Measurements from ENCODE around the gene ASPSCR1. TPM values are rescaled to one million over a fixed set of nuclear protein-coding genes. Genes with fewer than 3 reads are reported as not detected.
A peak's percentile ranks its signal among the peaks of the same experiment; 100 is the strongest.

Gene ASPSCR1
- total and polyA plus RNA-seq, 2 of the 13 experiments (the other 11 are each of a cell fraction or from before 2014, with no cell fraction given): 274 to 314 TPM

GRCh38 chr17:82058230-82058854 is 80.9 kb downstream of the ASPSCR1 start:
- intact Hi-C loops (cut with micrococcal nuclease; ENCODE audit: unreplicated experiment): no loop called here
- no peak for ATAC-seq
- TF ChIP-seq RXRB (CRISPR knock-in tag; IDR thresholded peaks at IDR 0.05; ENCODE audit: borderline replicate concordance): no peak
- no peak for TF ChIP-seq SETDB1 (CRISPR knock-in tag; IDR thresholded peaks at IDR 0.05; ENCODE audit: borderline replicate concordance)
- TF ChIP-seq SIX1 (CRISPR knock-in tag; IDR thresholded peaks at IDR 0.05; ENCODE audit: borderline replicate concordance): no peak
- TF ChIP-seq SNAPC5 (CRISPR knock-in tag; IDR thresholded peaks at IDR 0.05; ENCODE audit: borderline replicate concordance): no peak
- TF ChIP-seq HIC2 (CRISPR knock-in tag; IDR thresholded peaks at IDR 0.05; ENCODE audit: low read depth): 0 out of 2 replicates have a peak, but pooled peaks have one; percentile 35
- peak; percentile 80 for TF ChIP-seq HNRNPL (IDR thresholded peaks at IDR 0.05; ENCODE audit: low read depth, low read length)
- no peak for TF ChIP-seq ZNF234 (CRISPR knock-in tag; conservative IDR thresholded peaks at IDR 0.05)
- TF ChIP-seq ZNF550 (CRISPR knock-in tag; IDR thresholded peaks at IDR 0.05; ENCODE audit: borderline replicate concordance): no peak
- no peak for TF ChIP-seq POLR2AphosphoS5 (IDR thresholded peaks at IDR 0.05; ENCODE audit: low read depth, low read length)
- no peak for TF ChIP-seq ZNF776 (CRISPR knock-in tag; IDR thresholded peaks at IDR 0.05)
- no peak for TF ChIP-seq ZNF530 (CRISPR knock-in tag; IDR thresholded peaks at IDR 0.05; ENCODE audit: low read depth)
- TF ChIP-seq TCF7 (IDR thresholded peaks at IDR 0.05; ENCODE audit: low read depth): no peak
- TF ChIP-seq ATF1 (CRISPR knock-in tag; IDR thresholded peaks at IDR 0.05): no peak
- no peak for TF ChIP-seq EED (CRISPR knock-in tag; IDR thresholded peaks at IDR 0.05)
- TF ChIP-seq RFX1 (IDR thresholded peaks at IDR 0.05): no peak
- TF ChIP-seq ZBTB20 (CRISPR knock-in tag; IDR thresholded peaks at IDR 0.05; ENCODE audit: borderline replicate concordance, low read depth): no peak
- TF ChIP-seq NFIB (CRISPR knock-in tag; IDR thresholded peaks at IDR 0.05; ENCODE audit: borderline replicate concordance): no peak
- no peak for TF ChIP-seq ZSCAN20 (CRISPR knock-in tag; IDR thresholded peaks at IDR 0.05; ENCODE audit: borderline replicate concordance)
- TF ChIP-seq ZBTB42 (CRISPR knock-in tag; IDR thresholded peaks at IDR 0.05): 0 out of 2 replicates have a peak, but pooled peaks have one; percentile 38
- TF ChIP-seq HOXA3 (CRISPR knock-in tag; IDR thresholded peaks at IDR 0.05): no peak
- no peak for TF ChIP-seq ZNF570 (CRISPR knock-in tag; IDR thresholded peaks at IDR 0.05; ENCODE audit: borderline replicate concordance)
- no peak for TF ChIP-seq MEF2D (CRISPR knock-in tag; IDR thresholded peaks at IDR 0.05)
- TF ChIP-seq ELF4 (CRISPR knock-in tag; IDR thresholded peaks at IDR 0.05; ENCODE audit: borderline replicate concordance): no peak
- no peak for TF ChIP-seq SP1 (IDR thresholded peaks at IDR 0.05)
- TF ChIP-seq SP1 (CRISPR knock-in tag; IDR thresholded peaks at IDR 0.05): no peak
- no peak for TF ChIP-seq ZBTB21 (CRISPR knock-in tag; IDR thresholded peaks at IDR 0.05)
- no peak for TF ChIP-seq ZNF564 (CRISPR knock-in tag; IDR thresholded peaks at IDR 0.05)
- no peak for TF ChIP-seq ZNF432 (CRISPR knock-in tag; IDR thresholded peaks at IDR 0.05; ENCODE audit: borderline replicate concordance)

More at GRCh38 chr17:82058230-82058854, 80.9 kb downstream of the ASPSCR1 start:
- peaks cover 48 to 75% of the 10 kb centered on the region in 2 experiments for H3K36me3 ChIP-seq (replicated peaks in 1 of 2; ENCODE audit: control insufficient read depth in 1 of 2, insufficient read depth in 2 of 2, low read length in 2 of 2)
- no peaks in the 10 kb centered on the region for H3K9me3 ChIP-seq (ENCODE audit: low read length)
- ChIA-PET POLR2A (interaction anchor here (1.0 to 1.7 kb wide), 3 partner anchors 21 to 44 kb away, joined by 4 to 6 read pairs (median 4); partner anchors contain the start of gene DCXR), CTCF (ENCODE audit: low intra/inter-chr PET ratio, low total read pairs) (no interaction called here)
- in situ Hi-C loops (cut with HindIII; ENCODE audit: extremely low pct_ligation_motif_present, low pct_unique_long_range_greater_than_20kb): no loop called here
- 99% methylated on average over 14 of the region's 17 CpGs for WGBS (ENCODE audit: low lambda C conversion rate)
- DNase-seq (ENCODE audit: low spot score) (no peak), FAIRE-seq (no peak)
- H3K27ac ChIP-seq (ENCODE audit: extremely low read length, insufficient read depth, low read length): peak overlapping the region; percentile 91
- peak overlapping the region; percentile 5; the same call in 1 of the 2 replicates for H3K9ac ChIP-seq (ENCODE audit: insufficient read depth, low read depth, low read length)
- H3K4me2 ChIP-seq (ENCODE audit: low read depth, low read length): no peak overlapping the region
- no peaks in the 10 kb centered on the region for H4K20me1 ChIP-seq (ENCODE audit: insufficient read depth, low read length)
- no peak overlapping the region for H3K4me3 ChIP-seq (replicated peaks in 1 of 3; ENCODE audit: insufficient read depth in 1 of 3, low read depth in 2 of 3, low read length in 3 of 3)
- peaks cover 4% of the 10 kb centered on the region for H3K79me2 ChIP-seq (ENCODE audit: insufficient read depth, low read length)
- H2AFZ ChIP-seq (ENCODE audit: low read length): no peak overlapping the region
- peaks cover 42% of the 10 kb centered on the region for H3K4me1 ChIP-seq (ENCODE audit: insufficient read depth, low read length)
- no TSS peak for BruUV-seq (replicated peaks)
- H3K27me3 ChIP-seq (ENCODE audit: control insufficient read depth in 1 of 2, insufficient read depth in 2 of 2, low read length in 2 of 2): no peaks in the 10 kb centered on the region
